Cerebellar nuclear complex (tissue), 1 donor: Measurements from ENCODE around the gene PRMT6.

Experiments
- DNase-seq, 2 experiments: peaks; one replicate each; lab custom pipeline; 2025; lab: John Stamatoyannopoulos, UW

PRMT6 gene

DNA sequence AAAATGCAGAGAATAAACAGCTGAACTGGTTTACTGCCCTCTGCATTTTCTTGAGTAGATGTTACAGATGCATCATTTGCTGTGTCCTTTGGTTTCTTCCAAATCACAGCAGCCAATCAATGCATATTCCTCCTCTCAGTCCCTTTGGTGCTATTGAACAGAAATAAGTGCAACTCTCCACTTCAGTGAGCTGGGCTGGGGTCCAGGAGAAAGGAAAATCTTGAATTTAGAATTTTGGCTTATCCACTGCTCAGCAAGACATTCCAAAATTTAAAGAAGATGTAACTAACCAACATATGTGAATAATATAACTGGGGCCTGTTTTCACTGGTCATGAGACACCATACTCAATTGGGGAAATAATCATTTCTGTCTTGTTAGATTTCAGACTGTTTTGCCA lies 39.2 kb downstream of the PRMT6 start:
- DNase-seq: no peak

DNA sequence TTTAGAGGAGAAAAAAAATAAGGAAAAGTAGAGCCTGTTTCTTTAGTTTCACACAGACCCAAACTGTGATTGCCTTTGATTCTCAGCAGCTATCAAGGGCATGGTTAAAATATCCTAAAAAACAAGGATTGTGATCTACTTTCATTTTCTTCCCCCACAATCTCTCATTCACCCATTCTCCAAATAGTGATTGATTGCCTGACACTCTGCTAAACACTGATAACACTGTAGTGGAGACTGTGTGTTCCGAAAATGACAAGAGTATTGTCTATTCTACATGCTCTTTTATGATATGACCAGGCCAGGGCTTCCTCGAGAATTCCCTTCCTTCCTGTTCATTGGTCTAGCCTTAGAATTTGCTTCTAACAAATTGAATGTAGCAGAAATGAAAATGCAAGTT lies 40.2 kb downstream of the PRMT6 start:
- no peak for DNase-seq

DNA sequence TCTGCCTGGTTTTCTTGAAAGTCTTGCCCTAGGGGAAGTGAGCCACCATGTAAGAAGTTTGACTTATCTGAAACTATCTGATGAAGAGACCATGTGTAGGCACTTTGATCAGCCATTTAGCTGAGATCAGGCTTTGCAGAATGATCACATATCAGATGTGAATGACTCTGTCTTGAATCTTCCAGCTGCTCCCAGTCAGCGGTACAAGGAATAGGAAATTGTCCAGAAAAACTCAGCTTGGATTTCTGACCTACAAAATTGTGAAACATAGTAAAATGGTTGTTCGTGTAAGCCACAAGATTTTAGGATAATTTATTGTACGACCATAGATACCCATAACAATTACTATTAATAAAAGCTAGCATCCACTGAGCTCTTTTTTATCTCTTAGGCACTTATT lies 42.5 kb downstream of the PRMT6 start:
- DNase-seq: no peak

DNA sequence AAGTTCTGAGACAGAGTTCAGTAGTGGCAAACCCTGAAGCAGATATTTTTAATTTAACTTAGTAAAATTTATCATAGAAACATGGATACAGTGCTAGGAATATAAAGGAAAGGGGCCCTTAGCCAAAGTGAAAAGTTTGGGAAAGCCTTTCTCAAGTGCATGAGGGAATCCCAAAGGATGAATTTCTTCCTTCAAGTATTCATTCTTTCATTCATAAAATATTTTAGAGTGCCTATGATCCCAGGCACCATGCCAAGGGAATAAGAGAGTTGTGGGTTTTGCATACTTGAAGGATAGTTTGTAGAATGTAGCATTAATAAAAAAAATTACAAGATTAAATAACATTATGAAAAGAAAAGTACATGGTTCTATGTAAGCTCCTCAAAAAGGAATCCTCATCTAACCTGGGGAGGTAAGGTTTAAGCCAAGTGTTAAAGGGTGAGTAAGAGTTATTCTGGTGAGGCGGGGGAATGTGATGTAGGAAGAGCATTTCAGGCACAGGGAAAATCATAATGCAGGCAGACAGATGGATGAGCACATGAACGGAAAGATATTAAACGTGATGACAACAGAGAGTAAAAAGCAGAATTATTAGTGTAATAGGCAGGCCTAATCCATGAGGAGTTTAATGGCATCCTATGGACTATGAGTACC lies 44.0 kb downstream of the PRMT6 start:
- no peak for DNase-seq

DNA sequence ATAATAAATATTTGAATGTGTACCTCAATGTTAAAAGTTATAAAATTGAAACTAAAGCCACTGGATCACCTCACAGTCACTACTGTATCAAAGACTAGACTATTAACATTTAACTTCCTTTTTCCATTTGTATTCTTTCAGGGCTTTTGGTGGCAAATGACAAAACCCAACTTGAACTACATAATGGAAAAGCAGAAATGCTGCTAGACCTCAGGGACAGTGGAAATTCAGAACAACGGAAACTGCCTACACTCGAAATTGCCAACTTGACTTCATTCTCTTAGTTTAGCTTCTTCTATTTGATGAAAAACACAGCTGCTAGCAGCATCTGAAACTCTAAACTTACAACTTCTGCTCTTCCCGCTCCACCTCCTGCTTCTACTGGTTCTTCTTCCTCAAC lies 49.4 kb downstream of the PRMT6 start:
- DNase-seq: no peak
